Activated CD4-positive, alpha-beta T cell treated with anti-CD3 and anti-CD28 coated beads, Interleukin-2, amount 50 U/mL, for 4 hours (primary cell): ENCODE data around the gene PIGU.

ENCODE experiments used
- DNase-seq, 2 experiments: peaks; one replicate each; pipeline ENCODE4 v3.0.0-alpha.2; 2020

PIGU gene

DNA sequence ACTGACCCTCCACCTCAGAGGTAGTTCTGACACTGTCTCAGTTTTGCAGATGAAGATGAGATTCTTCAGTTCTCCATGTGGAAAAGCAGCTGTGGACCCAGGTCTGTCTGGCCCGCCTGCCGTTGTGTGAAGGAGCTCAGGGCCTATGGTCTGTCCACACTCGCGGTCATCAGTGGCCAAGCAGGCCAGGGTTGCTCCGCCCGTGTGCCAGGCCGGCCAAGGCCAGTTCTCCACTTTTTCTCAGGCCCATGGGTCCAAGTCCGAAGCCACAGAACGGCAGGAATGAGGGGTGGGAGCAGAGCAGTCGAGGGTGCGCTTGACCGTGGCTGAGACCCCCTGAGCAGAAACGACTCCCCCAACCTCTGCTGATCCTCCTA is 127.0 kb downstream of the PIGU start:
- no peak for DNase-seq

- no peak for DNase-seq
Measured at GRCh38 chr20:34549291-34549928, 127.5 kb downstream of the PIGU start.

- DNase-seq, result no peak
Measured at GRCh38 chr20:34547844-34548613, 128.9 kb downstream of the PIGU start.

DNA sequence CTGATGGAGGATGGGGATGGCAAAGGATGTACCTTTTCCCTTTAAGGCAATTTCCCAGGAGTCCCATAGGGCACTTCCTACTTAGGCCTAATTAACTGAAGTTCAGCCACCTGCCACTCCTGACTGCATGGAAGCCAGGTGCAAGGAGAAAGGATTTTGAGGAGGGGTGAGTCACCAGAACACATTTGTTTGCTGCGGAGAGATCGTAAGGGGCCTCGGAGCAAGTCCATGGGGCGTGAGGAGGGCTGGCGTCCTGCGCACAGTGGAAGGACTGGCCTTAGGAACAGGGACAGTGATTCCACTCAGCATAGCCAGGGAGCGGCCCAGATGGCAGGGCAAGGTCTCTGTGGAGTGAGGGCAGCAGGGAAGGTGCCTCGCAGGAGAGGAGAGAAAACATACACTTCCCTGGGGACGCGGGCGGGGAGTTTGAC is 130.1 kb downstream of the PIGU start:
- DNase-seq, result no peak

- no peak for DNase-seq
Measured at GRCh38 chr20:34544109-34544796, 132.6 kb downstream of the PIGU start.

DNA sequence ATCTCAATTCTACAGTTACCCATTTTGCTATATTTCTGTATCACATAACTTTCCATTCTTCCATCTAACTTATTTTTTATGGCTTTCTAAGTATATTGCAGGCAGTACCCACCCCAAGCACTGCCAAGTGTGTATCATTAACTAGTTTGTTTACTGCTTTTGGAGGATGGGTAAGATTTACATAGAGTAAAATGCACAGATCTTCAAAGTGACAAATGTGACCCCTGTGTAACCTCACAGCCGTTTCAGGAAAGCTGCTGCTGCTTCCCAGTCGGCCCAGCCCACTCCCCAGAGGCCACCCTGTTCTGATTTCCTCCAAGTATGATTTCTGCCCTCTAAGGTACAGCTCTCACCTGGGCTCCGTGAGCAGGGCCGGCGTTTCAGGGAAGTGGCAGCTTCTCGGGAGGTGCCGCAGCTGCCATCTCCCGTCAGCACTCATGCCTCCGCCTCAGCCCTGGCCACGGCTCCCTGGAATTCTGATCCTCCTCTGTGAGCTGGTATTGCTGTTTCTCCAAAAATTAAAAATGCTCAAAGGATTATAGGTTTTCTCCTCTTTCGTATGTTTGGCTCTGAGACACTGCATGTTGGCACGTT is 133.3 kb downstream of the PIGU start:
- DNase-seq, result no peak

DNA sequence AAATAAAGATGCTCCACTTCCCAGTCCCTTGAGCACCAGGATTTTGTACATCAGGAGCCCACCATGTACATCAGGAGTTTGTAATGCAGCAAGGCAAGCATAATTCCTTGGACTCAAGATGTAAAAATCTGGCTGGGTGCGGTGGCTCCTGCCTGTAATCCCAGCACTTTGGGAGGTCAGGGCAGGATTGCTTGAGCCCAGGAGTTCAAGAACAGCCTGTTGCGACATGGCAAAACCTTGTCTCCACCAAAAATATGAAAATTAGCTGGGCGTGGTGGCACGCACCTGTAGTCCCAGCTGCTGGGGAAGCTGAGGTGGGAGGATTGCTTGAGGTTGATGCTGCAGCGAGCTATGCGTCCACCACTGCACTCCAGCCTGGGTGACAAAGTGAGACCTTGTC is 134.5 kb downstream of the PIGU start:
- DNase-seq, result no peak

DNA sequence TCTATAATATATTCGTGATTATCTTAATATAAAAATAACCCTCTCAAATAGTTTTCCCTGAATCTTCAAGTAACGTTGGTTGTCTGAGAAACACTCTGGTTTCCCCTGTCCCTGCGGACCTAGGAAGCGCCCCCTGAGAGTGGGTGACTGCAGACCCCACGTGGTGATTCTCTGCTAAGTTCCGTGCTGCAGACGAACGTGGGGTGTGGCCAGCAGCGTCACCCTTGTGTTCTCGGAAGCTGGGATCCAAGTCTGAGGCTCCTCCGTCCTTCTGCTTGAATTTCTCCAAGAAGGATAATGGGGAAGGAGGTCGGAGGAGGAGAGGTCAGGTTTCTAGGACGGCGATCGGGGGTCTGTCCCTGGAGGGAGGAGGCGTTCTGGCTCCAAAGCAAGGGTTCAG is 135.0 kb downstream of the PIGU start:
- DNase-seq, result no peak

GRCh38 chr20:34541264-34541901 is 135.5 kb downstream of the PIGU start:
- DNase-seq, result peak in 1 of 2 experiments; percentile 29

DNA sequence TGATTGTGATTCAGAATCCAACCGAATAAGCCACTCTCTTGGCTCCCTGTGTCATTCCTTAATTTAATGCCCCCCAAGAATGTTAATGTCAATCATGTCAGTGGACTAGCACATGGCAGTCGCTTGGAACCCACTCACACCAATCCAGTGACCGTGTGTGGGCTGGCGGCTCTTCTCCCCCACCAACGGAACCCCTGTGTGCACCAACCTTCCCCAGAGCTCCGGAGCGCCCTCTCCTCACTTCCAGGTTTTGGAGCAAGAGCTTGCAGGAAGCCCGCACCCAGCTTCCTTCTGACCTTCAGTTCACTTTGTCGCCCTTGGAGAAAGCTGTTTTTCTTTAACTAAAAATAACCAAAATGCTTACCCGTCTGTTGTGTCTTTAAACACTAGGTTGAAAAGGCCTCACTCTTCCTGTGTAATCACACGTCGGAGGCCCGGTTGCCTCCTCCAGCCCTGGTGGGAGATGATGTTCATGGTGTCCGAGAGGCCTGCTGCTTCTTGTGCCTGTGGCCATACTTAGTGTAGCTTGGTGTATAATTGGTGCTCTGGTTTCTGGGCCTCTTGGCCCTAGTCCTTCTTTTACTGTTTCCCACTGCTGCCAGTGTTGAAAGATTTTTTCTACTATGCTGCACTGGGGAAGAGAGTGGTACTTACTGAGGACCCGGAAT is 136.2 kb downstream of the PIGU start:
- DNase-seq, result no peak

GRCh38 chr20:34539756-34540155 is 137.1 kb downstream of the PIGU start:
- DNase-seq, result no peak

- DNase-seq, result peak; percentile 43 to 50
Measured at GRCh38 chr20:34538671-34539123, 138.2 kb downstream of the PIGU start.

DNA sequence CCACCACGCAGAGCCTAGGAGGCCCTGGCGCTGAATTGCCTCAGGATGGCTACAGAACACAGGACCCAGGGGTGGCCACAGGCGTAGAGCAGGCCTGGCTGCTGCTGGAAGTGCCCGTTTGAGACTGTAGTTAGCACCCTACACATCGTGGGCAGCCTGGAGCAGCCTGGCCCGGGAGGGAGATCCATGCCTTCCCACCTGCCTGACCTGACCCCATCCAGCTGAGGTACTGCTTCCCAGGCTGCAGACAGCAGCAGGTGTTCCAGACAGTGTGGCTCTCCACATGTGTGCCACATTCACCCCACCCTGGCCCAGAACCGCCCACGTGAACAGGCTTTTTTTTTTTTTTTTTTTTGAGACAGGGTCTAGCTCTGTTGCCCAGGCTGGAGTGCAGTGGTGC is 139.2 kb downstream of the PIGU start:
- no peak for DNase-seq

DNA sequence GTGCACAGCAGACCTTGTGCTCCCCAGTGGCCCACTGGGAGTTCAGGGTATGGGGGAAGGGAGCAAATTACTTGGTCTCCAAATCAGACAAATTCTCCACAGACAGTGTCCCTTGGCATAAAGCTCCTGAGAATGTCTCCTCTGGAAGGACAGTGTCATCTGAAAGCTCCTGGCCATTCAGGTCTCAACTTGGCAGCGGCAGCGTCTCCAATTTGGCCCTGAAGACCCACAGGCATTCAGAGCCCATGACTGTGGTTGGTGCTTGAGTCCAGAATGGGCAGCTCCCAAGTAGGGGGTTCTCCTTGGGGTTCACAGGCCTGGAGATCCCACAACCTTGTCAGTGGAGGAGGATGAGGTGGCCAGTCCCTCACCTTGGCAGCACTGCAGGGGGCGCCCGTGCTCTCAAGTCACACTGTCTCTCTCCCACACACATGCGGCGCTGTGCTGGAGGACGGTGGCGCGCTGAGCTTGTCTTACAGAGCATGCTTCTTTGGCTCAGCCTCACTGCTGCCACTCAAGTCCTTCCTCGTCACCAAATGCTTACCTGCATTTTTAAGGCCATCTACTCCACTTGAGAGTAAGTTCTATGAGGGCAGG is 140.0 kb downstream of the PIGU start:
- peak; percentile 50 to 51 for DNase-seq

DNA sequence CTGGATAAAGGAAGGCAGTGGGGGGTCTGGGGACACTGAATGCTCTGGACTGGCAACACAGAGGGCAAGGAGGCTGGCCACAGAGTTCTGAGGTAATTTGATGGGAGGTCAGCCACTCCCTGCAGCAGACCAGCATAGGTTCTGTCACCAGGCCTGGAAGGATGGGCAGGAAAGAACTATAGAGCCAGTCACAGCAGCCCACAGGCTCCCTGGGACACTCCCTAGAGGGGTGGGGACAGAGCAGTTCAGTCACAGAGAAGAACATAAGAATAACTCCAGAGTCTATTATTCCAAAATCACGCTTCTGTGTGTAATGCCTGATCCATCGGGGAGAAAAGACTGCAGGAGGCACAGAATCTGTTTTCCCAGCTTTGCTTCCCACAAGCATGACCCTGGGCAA is 141.0 kb downstream of the PIGU start:
- no peak for DNase-seq

- DNase-seq, result no peak
Measured at GRCh38 chr20:34535301-34535840, 141.5 kb downstream of the PIGU start.

DNA sequence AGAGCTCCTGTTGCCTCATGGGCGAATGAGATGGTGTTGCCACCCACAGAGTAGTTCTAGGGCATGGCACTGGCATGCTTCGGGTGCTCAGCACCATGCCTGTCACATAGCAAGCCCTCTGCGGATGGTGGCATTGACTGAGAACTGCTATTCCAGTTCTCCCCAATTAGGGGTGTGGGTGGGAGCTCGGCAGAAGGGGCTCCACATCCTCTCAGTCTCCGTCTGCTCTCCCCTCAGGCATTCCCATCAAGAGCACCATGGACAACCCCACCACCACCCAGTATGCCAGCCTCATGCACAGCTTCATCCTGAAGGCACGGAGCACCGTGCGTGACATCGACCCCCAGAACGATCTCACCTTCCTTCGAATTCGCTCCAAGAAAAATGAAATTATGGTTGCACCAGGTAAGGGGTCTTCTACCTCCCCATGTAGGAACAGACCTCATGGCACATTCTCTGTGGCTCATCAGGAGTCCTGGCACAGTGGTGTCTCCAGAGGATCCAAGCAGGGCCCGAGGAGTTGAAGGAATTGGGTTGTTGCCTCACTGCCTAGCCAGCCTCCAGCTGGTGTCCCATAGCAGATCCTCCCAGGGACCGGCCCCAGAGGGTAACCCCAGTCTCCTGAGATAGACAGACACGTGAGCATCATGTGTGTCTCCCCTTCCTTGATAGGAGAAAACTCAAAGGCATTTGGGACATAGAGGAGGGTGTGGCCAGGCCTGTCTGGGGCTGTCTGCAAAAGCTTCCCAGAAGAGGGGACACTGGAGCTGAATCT is 142.3 kb downstream of the PIGU start:
- no peak for DNase-seq

- DNase-seq, result no peak
Measured at GRCh38 chr20:34532756-34533155, 144.1 kb downstream of the PIGU start.

GRCh38 chr20:34532320-34532719 is 144.6 kb downstream of the PIGU start:
- DNase-seq, result no peak

GRCh38 chr20:34531608-34532265 is 145.2 kb downstream of the PIGU start:
- DNase-seq, result no peak
